ENCODE results near the gene DLG3. TPM values are rescaled to one million over a fixed set of nuclear protein-coding genes. Genes with fewer than 3 reads are reported as not detected.

Gene DLG3
- total RNA-seq, 1 experiment from 2014 or later = 41.7 TPM

DNA sequence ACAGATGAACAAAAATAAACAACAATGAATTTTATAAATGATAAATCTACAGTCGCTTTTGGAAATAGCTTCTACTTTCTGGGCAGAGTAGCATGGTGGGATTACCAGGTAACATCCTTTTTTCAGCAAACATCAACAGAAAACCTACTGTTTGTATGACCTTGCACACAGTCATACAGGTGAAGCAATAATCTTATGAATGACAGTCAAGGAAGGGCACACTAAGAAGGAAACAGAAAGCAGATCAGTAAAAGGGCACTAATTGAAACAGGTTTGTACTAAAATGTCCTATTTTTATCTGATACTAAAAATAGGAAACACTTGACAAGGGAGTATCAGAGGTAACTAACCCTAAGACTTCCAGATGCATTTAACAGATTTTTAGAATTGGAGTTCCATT is 108.9 kb downstream of the DLG3 start:
- ChIA-PET CTCF (no interaction called here), POLR2A (no interaction called here)
- TF ChIP-seq, protein P1, sequence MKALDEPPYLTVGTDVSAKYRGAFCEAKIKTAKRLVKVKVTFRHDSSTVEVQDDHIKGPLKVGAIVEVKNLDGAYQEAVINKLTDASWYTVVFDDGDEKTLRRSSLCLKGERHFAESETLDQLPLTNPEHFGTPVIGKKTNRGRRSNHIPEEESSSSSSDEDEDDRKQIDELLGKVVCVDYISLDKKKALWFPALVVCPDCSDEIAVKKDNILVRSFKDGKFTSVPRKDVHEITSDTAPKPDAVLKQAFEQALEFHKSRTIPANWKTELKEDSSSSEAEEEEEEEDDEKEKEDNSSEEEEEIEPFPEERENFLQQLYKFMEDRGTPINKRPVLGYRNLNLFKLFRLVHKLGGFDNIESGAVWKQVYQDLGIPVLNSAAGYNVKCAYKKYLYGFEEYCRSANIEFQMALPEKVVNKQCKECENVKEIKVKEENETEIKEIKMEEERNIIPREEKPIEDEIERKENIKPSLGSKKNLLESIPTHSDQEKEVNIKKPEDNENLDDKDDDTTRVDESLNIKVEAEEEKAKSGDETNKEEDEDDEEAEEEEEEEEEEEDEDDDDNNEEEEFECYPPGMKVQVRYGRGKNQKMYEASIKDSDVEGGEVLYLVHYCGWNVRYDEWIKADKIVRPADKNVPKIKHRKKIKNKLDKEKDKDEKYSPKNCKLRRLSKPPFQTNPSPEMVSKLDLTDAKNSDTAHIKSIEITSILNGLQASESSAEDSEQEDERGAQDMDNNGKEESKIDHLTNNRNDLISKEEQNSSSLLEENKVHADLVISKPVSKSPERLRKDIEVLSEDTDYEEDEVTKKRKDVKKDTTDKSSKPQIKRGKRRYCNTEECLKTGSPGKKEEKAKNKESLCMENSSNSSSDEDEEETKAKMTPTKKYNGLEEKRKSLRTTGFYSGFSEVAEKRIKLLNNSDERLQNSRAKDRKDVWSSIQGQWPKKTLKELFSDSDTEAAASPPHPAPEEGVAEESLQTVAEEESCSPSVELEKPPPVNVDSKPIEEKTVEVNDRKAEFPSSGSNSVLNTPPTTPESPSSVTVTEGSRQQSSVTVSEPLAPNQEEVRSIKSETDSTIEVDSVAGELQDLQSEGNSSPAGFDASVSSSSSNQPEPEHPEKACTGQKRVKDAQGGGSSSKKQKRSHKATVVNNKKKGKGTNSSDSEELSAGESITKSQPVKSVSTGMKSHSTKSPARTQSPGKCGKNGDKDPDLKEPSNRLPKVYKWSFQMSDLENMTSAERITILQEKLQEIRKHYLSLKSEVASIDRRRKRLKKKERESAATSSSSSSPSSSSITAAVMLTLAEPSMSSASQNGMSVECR (CRISPR knock-in tag; IDR thresholded peaks at IDR 0.05; ENCODE audit: borderline replicate concordance) = no peak
- TF ChIP-seq ZNF317 (CRISPR knock-in tag; IDR thresholded peaks at IDR 0.05; ENCODE audit: borderline replicate concordance, low read depth) = no peak
- TF ChIP-seq FOXK1 (CRISPR knock-in tag; IDR thresholded peaks at IDR 0.05) = no peak
- TF ChIP-seq, protein P2, sequence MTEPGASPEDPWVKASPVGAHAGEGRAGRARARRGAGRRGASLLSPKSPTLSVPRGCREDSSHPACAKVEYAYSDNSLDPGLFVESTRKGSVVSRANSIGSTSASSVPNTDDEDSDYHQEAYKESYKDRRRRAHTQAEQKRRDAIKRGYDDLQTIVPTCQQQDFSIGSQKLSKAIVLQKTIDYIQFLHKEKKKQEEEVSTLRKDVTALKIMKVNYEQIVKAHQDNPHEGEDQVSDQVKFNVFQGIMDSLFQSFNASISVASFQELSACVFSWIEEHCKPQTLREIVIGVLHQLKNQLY (CRISPR knock-in tag; IDR thresholded peaks at IDR 0.05) = no peak
- no peak for TF ChIP-seq ETV6 (CRISPR knock-in tag; IDR thresholded peaks at IDR 0.05)
- TF ChIP-seq, protein P3, sequence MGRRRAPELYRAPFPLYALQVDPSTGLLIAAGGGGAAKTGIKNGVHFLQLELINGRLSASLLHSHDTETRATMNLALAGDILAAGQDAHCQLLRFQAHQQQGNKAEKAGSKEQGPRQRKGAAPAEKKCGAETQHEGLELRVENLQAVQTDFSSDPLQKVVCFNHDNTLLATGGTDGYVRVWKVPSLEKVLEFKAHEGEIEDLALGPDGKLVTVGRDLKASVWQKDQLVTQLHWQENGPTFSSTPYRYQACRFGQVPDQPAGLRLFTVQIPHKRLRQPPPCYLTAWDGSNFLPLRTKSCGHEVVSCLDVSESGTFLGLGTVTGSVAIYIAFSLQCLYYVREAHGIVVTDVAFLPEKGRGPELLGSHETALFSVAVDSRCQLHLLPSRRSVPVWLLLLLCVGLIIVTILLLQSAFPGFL (CRISPR knock-in tag; IDR thresholded peaks at IDR 0.05; ENCODE audit: borderline replicate concordance) = no peak
- no peak for TF ChIP-seq JUN (CRISPR knock-in tag; IDR thresholded peaks at IDR 0.05)
- TF ChIP-seq, protein P4, sequence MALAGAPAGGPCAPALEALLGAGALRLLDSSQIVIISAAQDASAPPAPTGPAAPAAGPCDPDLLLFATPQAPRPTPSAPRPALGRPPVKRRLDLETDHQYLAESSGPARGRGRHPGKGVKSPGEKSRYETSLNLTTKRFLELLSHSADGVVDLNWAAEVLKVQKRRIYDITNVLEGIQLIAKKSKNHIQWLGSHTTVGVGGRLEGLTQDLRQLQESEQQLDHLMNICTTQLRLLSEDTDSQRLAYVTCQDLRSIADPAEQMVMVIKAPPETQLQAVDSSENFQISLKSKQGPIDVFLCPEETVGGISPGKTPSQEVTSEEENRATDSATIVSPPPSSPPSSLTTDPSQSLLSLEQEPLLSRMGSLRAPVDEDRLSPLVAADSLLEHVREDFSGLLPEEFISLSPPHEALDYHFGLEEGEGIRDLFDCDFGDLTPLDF (CRISPR knock-in tag; IDR thresholded peaks at IDR 0.05) = no peak
- no peak for TF ChIP-seq IRF2 (CRISPR knock-in tag; IDR thresholded peaks at IDR 0.05; ENCODE audit: borderline replicate concordance, low read depth)
- TF ChIP-seq, protein P5, sequence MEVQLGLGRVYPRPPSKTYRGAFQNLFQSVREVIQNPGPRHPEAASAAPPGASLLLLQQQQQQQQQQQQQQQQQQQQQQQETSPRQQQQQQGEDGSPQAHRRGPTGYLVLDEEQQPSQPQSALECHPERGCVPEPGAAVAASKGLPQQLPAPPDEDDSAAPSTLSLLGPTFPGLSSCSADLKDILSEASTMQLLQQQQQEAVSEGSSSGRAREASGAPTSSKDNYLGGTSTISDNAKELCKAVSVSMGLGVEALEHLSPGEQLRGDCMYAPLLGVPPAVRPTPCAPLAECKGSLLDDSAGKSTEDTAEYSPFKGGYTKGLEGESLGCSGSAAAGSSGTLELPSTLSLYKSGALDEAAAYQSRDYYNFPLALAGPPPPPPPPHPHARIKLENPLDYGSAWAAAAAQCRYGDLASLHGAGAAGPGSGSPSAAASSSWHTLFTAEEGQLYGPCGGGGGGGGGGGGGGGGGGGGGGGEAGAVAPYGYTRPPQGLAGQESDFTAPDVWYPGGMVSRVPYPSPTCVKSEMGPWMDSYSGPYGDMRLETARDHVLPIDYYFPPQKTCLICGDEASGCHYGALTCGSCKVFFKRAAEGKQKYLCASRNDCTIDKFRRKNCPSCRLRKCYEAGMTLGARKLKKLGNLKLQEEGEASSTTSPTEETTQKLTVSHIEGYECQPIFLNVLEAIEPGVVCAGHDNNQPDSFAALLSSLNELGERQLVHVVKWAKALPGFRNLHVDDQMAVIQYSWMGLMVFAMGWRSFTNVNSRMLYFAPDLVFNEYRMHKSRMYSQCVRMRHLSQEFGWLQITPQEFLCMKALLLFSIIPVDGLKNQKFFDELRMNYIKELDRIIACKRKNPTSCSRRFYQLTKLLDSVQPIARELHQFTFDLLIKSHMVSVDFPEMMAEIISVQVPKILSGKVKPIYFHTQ (CRISPR knock-in tag; IDR thresholded peaks at IDR 0.05) = no peak
- TF ChIP-seq, protein P6, sequence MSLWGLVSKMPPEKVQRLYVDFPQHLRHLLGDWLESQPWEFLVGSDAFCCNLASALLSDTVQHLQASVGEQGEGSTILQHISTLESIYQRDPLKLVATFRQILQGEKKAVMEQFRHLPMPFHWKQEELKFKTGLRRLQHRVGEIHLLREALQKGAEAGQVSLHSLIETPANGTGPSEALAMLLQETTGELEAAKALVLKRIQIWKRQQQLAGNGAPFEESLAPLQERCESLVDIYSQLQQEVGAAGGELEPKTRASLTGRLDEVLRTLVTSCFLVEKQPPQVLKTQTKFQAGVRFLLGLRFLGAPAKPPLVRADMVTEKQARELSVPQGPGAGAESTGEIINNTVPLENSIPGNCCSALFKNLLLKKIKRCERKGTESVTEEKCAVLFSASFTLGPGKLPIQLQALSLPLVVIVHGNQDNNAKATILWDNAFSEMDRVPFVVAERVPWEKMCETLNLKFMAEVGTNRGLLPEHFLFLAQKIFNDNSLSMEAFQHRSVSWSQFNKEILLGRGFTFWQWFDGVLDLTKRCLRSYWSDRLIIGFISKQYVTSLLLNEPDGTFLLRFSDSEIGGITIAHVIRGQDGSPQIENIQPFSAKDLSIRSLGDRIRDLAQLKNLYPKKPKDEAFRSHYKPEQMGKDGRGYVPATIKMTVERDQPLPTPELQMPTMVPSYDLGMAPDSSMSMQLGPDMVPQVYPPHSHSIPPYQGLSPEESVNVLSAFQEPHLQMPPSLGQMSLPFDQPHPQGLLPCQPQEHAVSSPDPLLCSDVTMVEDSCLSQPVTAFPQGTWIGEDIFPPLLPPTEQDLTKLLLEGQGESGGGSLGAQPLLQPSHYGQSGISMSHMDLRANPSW (CRISPR knock-in tag; conservative IDR thresholded peaks at IDR 0.05; ENCODE audit: low read depth) = no peak
- no peak for TF ChIP-seq FOXJ3 (CRISPR knock-in tag; IDR thresholded peaks at IDR 0.05; ENCODE audit: borderline replicate concordance)
- TF ChIP-seq ZNF219 (CRISPR knock-in tag; IDR thresholded peaks at IDR 0.05; ENCODE audit: borderline replicate concordance) = no peak
- no peak for TF ChIP-seq FOXP1 (CRISPR knock-in tag; IDR thresholded peaks at IDR 0.05; ENCODE audit: borderline replicate concordance)
- TF ChIP-seq, protein P7, sequence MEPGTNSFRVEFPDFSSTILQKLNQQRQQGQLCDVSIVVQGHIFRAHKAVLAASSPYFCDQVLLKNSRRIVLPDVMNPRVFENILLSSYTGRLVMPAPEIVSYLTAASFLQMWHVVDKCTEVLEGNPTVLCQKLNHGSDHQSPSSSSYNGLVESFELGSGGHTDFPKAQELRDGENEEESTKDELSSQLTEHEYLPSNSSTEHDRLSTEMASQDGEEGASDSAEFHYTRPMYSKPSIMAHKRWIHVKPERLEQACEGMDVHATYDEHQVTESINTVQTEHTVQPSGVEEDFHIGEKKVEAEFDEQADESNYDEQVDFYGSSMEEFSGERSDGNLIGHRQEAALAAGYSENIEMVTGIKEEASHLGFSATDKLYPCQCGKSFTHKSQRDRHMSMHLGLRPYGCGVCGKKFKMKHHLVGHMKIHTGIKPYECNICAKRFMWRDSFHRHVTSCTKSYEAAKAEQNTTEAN (CRISPR knock-in tag; IDR thresholded peaks at IDR 0.05) = no peak
- TF ChIP-seq, protein P8, sequence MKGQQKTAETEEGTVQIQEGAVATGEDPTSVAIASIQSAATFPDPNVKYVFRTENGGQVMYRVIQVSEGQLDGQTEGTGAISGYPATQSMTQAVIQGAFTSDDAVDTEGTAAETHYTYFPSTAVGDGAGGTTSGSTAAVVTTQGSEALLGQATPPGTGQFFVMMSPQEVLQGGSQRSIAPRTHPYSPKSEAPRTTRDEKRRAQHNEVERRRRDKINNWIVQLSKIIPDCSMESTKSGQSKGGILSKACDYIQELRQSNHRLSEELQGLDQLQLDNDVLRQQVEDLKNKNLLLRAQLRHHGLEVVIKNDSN (CRISPR knock-in tag; IDR thresholded peaks at IDR 0.05) = no peak
- TF ChIP-seq, protein P9, sequence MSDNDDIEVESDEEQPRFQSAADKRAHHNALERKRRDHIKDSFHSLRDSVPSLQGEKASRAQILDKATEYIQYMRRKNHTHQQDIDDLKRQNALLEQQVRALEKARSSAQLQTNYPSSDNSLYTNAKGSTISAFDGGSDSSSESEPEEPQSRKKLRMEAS (CRISPR knock-in tag; IDR thresholded peaks at IDR 0.05) = no peak
- Mint-ChIP-seq H3K9me3 (peaks cover 3% of the 10 kb centered on the region), H3K27ac (no peak overlapping the region), H3K4me3 (no peak overlapping the region), H3K4me1 (no peaks in the 10 kb centered on the region), H3K27me3 (ENCODE audit: low read depth) (no peaks in the 10 kb centered on the region), H3K36me3 (no peaks in the 10 kb centered on the region)
- DNase-seq (ENCODE audit: low spot score) (no peak), ATAC-seq (no peak)

Measured in WTC11 (cell line).